Inferior parietal cortex (tissue), 1 donor: ENCODE results near the gene TBC1D1.

Experiments
- DNase-seq: peaks from one replicate; pipeline ENCODE4 v3.0.0-alpha.2; 2016; ENCODE audit errors: extremely low spot score

Gene TBC1D1

GRCh38 chr4:38049545-38050170 lies 158.8 kb downstream of the TBC1D1 start:
- DNase-seq = no peak

DNA sequence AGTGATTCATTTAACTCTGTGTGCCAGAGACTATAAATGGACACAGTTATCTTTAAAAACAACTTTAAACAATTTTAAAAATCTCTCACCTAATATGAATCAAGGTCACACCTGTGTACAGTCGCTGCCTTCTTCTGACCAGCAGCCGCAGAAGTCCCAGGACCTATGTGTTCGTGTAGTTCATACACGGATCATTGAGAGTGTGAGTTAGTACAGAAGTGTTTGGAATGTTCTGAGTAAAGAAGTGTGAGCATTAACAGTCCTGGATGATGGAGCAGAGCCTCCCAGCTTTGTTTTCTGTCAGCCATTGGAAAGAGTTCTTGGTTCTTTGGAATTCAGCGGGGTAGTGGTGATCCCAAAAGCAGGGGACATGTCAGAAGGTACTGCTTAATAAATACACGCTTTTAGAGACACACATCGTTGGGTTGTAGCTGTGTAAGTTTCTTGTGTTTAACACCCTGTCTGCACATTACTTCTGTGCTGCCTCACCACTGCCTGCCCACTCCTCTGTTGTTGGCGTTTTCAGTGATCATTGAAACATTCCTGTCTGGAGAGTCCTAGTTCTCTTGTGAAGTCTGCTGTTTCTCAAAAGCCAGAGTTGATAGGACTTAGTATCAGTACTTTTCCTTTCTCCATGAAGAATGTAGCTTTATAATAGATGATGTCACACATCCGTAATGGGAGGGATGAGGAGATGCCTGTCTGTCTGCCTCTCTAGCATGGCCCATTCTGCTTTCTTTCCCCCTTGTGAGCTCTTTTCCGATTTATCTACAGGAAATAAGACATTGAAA lies 159.9 kb downstream of the TBC1D1 start:
- DNase-seq = no peak

DNA sequence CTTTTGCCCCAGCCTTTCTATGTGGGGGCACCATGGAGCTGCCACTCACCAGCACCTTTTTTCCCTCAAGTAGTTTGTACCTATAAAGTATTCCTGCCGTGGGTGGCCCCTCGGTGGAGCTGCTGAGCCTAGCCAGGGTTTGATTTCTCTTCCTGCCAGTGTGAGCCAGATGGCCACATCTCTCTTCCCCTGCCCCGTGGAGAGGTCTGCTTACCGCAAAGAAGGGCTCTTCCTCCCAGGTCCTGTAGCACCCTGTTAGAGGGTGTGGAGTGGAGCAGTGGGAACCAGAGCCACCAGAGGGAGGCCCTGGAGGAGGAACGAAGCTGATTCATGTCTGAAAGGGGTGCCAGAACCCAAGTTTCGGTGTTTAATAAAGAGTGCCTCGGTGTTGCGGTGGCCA lies 164.7 kb downstream of the TBC1D1 start:
- no peak for DNase-seq

DNA sequence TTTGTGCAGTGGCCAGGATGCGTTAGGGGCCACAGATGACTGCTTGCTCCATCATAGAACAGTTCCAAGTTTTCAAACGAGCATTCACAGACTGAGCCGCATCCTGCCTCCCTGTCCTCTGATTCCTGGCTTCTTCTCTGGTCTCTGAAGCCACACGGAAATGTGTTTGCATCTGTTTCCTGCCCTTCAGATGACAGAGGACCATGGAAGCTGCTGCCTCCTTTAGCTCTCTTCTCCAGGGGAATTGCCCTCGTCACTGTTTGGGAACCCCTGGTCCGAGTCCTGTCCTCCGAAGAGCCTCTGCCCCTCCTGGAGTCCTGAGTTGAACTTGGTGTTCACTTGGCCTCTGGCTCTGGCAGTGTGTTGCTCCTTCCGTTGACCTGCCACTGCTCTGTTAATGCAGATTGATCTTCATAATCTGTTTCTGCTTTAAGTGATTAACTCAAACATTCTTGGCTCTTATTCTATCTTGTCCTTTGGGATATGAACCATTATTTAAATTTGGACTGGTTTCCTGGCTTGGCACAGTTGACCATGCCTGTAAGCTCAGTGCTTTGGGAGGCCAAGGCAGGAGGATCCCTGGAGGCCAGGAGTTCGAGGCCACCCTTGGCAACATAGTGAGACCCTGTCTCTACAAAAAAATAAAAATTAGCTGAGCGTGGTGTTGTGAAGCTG lies 165.3 kb downstream of the TBC1D1 start:
- no peak for DNase-seq

DNA sequence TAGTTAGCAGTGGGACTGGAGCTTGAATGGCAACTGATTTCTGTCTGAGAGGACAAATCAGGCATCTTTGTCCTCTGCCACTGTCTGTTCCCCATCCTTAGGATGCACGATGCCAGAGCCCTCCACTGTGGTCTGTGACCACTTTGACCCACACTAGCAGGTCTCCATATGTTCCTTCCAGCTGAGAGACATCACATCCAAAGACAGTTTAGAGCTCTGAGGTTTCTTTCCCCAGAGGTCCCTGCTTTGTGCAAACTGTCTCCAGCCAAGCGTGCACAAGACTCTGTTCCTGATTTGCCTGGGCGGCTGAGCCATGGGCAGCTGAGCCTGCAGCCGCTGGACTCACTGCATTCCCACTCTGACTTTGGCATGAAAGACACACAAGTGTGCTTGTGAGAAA lies 167.3 kb downstream of the TBC1D1 start:
- no peak for DNase-seq

- DNase-seq = no peak
Observed at GRCh38 chr4:38060829-38061431, 170.0 kb downstream of the TBC1D1 start.

GRCh38 chr4:38062088-38062775 lies 171.3 kb downstream of the TBC1D1 start:
- peak; percentile 90 for DNase-seq

- DNase-seq = no peak
Observed at GRCh38 chr4:38062776-38063097, 171.9 kb downstream of the TBC1D1 start.

DNA sequence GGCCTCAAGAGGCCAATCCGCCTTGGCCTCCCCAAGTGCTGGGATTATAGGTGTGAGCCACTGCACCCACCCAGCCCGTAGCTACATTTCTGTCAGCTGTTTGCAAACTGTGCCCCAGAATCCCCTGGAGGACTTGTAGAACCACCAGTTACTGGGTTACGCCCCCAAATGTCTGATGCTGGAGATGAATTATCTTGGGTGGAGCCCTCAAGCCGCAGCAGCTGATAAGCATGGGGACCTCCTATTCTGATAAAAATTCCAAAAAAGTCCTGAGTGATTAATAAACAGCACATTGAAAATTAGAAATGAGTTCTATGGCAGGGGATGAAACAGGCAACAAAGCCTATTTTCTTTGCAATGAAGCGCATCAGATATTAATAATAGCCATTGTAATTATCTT lies 174.3 kb downstream of the TBC1D1 start:
- no peak for DNase-seq

- no peak for DNase-seq
Observed at GRCh38 chr4:38065900-38066299, 175.0 kb downstream of the TBC1D1 start.

DNA sequence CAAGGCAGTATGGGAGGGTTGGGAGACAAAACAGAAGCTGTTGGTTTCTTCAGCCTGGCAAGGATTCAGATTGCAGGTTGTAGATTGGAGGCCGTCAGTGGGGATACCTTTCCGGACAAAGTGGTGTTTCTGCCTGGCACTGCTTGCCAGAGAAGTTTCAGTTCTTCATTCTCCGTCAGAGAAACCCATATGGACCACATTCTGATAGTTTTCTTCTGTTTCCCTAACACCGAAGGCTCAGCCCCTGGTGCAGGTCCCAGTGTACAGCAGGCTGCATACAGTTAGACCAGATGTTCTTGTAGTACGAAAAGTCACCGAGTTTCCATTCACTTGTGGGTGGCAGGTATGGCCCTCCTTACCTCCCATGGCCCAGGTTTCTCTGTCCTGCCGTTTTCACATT lies 176.6 kb downstream of the TBC1D1 start:
- no peak for DNase-seq

GRCh38 chr4:38068107-38068506 lies 177.2 kb downstream of the TBC1D1 start:
- DNase-seq = no peak

GRCh38 chr4:38069271-38069760 lies 178.4 kb downstream of the TBC1D1 start:
- DNase-seq = no peak

DNA sequence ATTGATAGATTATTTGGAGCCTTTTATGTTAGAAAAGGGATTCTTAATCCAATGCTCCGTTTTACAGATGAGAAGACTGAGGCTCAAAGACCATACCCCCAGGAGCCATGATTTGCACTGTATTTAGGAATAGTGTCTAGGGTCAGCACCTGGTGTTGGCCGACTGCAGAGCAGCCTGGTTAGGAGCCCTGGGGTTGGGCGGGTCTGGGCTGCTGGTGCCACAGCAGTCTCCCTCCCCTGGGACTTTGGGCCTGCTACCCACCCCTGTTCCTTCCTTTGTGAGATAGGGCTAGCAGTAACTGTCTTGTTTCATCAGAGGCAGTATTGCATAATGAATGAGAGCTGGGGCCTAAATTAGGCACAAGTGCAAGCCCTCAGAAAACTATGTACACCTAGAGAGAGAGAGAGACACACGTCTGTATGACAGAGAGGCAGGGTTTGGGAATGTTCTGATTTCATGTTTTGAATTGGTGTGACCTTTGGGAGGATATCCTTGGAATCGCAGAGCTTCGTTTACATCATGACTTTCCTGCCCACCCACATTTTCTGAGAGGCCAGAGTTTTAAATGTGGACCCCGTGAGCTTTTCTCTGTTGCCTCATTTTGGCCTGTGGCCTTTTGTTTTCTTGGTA lies 181.0 kb downstream of the TBC1D1 start:
- DNase-seq = no peak

GRCh38 chr4:38072578-38072977 lies 181.7 kb downstream of the TBC1D1 start:
- DNase-seq = no peak

DNA sequence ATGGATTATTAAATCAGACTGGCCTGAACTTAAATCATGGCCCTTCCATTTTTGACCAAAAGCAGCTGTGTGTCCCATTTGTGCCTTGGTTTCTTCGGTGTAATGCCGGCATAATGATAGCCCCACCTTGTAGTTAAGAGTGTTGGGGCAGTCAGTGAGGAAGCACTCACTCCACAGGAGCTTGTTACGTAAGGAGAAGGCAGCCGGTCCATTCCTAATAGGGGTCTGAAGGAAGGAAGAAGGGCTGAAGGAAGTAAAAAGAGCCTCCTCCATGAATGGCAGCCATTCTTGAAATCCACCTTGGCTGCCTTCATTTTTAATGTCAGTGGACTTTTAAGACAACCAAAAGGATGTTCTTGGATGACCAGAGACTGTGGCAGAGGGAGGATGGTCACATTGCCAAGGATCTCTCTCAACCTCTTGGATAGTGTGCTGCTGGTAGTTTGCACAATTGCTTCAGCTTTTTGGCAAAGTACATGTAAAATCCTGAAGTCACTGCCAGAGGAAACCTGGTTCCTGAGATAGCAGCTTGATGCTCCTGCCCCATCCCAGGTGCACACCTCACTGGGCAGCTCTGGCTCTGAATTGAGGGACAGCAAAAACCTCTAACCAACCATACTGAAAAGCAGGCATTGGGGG lies 182.8 kb downstream of the TBC1D1 start:
- no peak for DNase-seq

DNA sequence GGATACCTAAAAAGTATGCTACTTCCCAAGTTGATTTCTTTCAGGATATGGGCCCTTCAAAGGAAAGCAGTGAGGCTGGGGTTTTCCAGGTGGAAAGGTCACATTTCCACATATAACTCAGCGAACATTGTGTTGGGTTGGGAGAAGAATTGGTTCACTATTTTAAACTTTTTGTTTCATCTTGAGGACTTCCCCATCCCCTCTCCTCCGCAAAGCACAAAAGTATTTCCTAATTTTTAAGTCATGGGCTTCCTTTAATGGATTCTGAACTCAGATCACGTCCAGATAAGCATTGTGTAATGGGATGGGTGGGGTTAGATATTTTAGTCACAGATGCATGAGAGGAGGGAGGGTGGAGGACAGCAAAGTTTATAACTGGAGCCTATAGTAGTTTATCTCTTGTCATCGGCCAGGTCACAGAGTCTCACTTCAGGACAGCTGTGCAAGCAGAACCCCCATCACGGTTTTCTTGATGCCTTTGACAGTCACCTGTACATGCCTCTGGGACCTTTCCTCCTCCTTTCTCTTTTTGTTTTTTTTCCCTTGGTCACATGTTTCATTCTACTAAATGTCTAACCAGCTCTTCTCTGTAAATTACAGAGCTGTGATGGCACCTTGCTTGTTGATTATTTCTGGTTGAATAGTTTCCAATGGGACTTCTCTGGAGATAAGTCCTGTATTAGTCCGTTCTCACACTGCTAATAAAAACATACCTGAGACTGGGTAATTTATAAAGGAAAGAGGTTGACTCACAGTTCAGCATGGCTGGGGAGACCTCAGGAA lies 184.7 kb downstream of the TBC1D1 start:
- no peak for DNase-seq

- no peak for DNase-seq
Observed at GRCh38 chr4:38076153-38076669, 185.3 kb downstream of the TBC1D1 start.

DNA sequence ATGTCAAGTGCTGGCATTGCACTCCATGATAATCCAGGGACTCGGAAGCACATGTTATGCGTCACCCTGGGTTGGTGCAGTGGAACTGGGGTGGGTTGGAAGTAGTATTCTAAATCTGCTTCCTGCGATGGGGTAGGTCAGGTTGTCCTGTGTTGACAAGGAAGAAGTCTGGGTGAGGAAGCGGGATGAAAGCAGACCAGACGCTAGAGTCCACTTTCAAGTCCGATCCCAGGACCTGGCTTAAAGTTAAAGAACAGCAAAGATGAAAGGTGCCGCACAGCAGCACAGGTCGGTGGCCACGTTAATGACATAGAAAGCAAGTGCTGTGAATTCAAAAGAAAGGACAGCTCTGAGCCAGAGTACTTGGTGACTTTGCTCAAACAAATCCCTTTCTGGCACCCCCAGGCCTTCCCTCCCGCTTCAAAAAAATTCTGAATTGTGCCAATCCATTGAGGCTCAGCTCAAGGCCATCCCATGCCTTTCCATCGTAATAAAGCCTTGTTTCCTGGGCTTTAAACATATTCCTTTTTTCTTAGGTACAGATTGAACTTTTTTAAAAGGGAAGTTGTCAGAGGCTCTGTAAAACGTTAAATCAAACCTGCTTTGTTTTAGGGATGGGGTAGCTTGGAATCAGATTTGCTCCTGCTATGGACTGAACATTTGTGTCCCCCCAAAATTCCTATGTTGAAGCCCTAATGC lies 187.1 kb downstream of the TBC1D1 start:
- no peak for DNase-seq
